Mesendoderm (in vitro differentiated cells): Measurements from ENCODE around the gene MRGPRE.

ENCODE experiments used
- DNase-seq: peaks from one replicate; pipeline ENCODE4 v3.0.0; 2013
- H2AK5ac ChIP-seq: 2 replicates; pipeline ENCODE4 v1.6.1; 2013; ENCODE audit warnings: low read length, inconsistent platforms
- H2BK120ac ChIP-seq: 2 replicates; pipeline ENCODE4 v1.6.1; 2013; ENCODE audit warnings: low read depth, mild to moderate bottlenecking, low read length, moderate library complexity, mixed read lengths
- H2BK15ac ChIP-seq: replicated peaks from 2 replicates; pipeline ENCODE4 v1.6.1; 2013; ENCODE audit warnings: low read depth, mild to moderate bottlenecking, moderate library complexity
- H2BK5ac ChIP-seq: 2 replicates; pipeline ENCODE4 v1.6.1; 2013; ENCODE audit warnings: low read length, inconsistent platforms
- H3K18ac ChIP-seq: 2 replicates; pipeline ENCODE4 v1.6.1; 2013; ENCODE audit warnings: mild to moderate bottlenecking, low read length, mixed read lengths
- H3K23ac ChIP-seq: one replicate; pipeline ENCODE4 v1.6.1; 2013; ENCODE audit warnings: low read length
- H3K27ac ChIP-seq: 2 replicates; pipeline ENCODE4 v1.5.1; 2013; ENCODE audit warnings: low read depth, mild to moderate bottlenecking, inconsistent platforms, low read length, moderate library complexity
- H3K27me3 ChIP-seq: 2 replicates; pipeline ENCODE4 v1.6.1; 2013; ENCODE audit warnings: low read length, control low read depth, mild to moderate bottlenecking, inconsistent platforms; ENCODE audit not compliant: insufficient read depth, poor library complexity
- H3K36me3 ChIP-seq: 2 replicates; pipeline ENCODE4 v1.6.1; 2013; ENCODE audit warnings: low read length, inconsistent platforms; ENCODE audit not compliant: control insufficient read depth, insufficient read depth
- H3K4ac ChIP-seq: one replicate; pipeline ENCODE4 v1.6.1; 2013; ENCODE audit warnings: low read depth, mild to moderate bottlenecking, low read length, moderate library complexity
- H3K4me1 ChIP-seq: 2 replicates; pipeline ENCODE4 v1.6.1; 2013; ENCODE audit warnings: low read depth, low read length, inconsistent platforms; ENCODE audit not compliant: control insufficient read depth
- H3K4me2 ChIP-seq: 2 replicates; pipeline ENCODE4 v1.6.1; 2013; ENCODE audit warnings: low read length
- H3K4me3 ChIP-seq: 2 replicates; pipeline ENCODE4 v1.5.1; 2013; ENCODE audit warnings: mild to moderate bottlenecking, low read length
- H3K56ac ChIP-seq: one replicate; pipeline ENCODE4 v1.6.1; 2013; ENCODE audit warnings: low read length
- H3K79me1 ChIP-seq: 2 replicates; pipeline ENCODE4 v1.6.1; 2013; ENCODE audit warnings: low read length, inconsistent platforms
- H3K79me2 ChIP-seq: 2 replicates; pipeline ENCODE4 v1.6.1; 2013; ENCODE audit warnings: mild to moderate bottlenecking, low read length; ENCODE audit not compliant: control insufficient read depth, insufficient read depth
- H3K9ac ChIP-seq: 2 replicates; pipeline ENCODE4 v1.6.1; 2013; ENCODE audit warnings: low read length, inconsistent platforms
- H4K5ac ChIP-seq: one replicate; pipeline ENCODE4 v1.6.1; 2013; ENCODE audit warnings: low read length
- H4K8ac ChIP-seq: one replicate; pipeline ENCODE4 v1.6.1; 2013; ENCODE audit warnings: low read depth, mild to moderate bottlenecking, control low read depth, low read length, moderate library complexity
- WGBS: extraction: QIAGEN DNeasy Blood & Tissue Kit; methylation state at CpG from one replicate; pipeline ENCODE4 v1.1.7; 2013; ENCODE audit warnings: low lambda C conversion rate, missing lambda C conversion rate; ENCODE audit not compliant: insufficient coverage; ENCODE audit errors: extremely low coverage; 5-methylcytosine and 5-hydroxymethylcytosine counted together

The MRGPRE gene

GRCh38 chr11:3217818-3218482 is 14.3 kb downstream of the MRGPRE start:
- H2AK5ac ChIP-seq, result no peak overlapping the region
- H3K79me2 ChIP-seq, result no peaks in the 10 kb centered on the region
- no peak for DNase-seq
- no peaks in the 10 kb centered on the region for H3K27me3 ChIP-seq
- no peaks in the 10 kb centered on the region for H3K4me1 ChIP-seq
- H2BK15ac ChIP-seq, result no peak overlapping the region
- no peak overlapping the region for H3K23ac ChIP-seq
- H4K8ac ChIP-seq, result no peak overlapping the region
- no peak overlapping the region for H3K27ac ChIP-seq
- H2BK5ac ChIP-seq, result no peak overlapping the region
- H4K5ac ChIP-seq, result no peak overlapping the region
- no peak overlapping the region for H3K4me2 ChIP-seq
- no peak overlapping the region for H2BK120ac ChIP-seq
- no peak overlapping the region for H3K4me3 ChIP-seq
- no peaks in the 10 kb centered on the region for H3K79me1 ChIP-seq
- no peak overlapping the region for H3K18ac ChIP-seq
- no peak overlapping the region for H3K56ac ChIP-seq
- no peak overlapping the region for H3K9ac ChIP-seq
- H3K4ac ChIP-seq, result no peak overlapping the region
- WGBS, result no CpG with 5 or more reads among the region's 49 CpGs
- H3K36me3 ChIP-seq, result no peaks in the 10 kb centered on the region

DNA sequence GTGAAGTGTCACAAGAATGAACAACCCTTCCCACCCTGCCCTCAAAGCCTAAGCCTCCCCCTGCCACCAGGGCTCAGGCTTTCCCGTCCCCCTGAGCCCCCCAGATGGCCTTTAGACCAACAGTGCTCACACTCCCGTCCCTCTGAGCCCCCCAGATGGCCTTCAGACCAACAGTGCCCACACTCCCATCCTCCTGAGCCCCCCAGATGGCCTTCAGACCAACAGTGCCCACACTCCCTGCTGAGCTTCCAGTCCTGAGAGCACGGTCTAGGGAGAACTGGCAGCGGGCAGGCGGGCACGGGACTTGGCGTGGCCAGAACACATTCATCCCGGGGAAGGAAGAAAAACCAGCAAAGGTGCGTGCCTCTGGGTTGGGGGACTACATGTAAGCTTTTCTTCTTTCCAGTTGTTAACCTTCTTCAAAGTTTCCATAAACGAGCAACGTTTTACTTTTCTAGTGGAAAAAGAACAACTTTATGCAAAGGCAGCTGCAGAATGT is 16.1 kb downstream of the MRGPRE start:
- no peak for DNase-seq
- Histone ChIP-seq H3K4me2 (no peak overlapping the region), H3K4ac (no peak overlapping the region), H3K4me1 (no peaks in the 10 kb centered on the region), H4K5ac (no peak overlapping the region), H2BK15ac (no peak overlapping the region), H3K27me3 (no peaks in the 10 kb centered on the region), H4K8ac (no peak overlapping the region), H3K9ac (no peak overlapping the region), H3K27ac (no peak overlapping the region), H3K23ac (no peak overlapping the region), H2BK5ac (no peak overlapping the region), H3K79me1 (no peaks in the 10 kb centered on the region), H3K79me2 (no peaks in the 10 kb centered on the region), H3K56ac (no peak overlapping the region), H2BK120ac (no peak overlapping the region), H2AK5ac (no peak overlapping the region), H3K36me3 (no peaks in the 10 kb centered on the region), H3K4me3 (no peak overlapping the region), H3K18ac (no peak overlapping the region)
- no CpG with 5 or more reads among the region's 11 CpGs for WGBS

GRCh38 chr11:3215346-3216026 is 16.7 kb downstream of the MRGPRE start:
- no peak overlapping the region for H2BK5ac ChIP-seq
- H3K23ac ChIP-seq, result no peak overlapping the region
- H4K8ac ChIP-seq, result no peak overlapping the region
- H4K5ac ChIP-seq, result no peak overlapping the region
- no peaks in the 10 kb centered on the region for H3K4me1 ChIP-seq
- no peaks in the 10 kb centered on the region for H3K27me3 ChIP-seq
- H3K4me2 ChIP-seq, result no peak overlapping the region
- no peaks in the 10 kb centered on the region for H3K79me1 ChIP-seq
- H3K18ac ChIP-seq, result no peak overlapping the region
- no peak overlapping the region for H2BK120ac ChIP-seq
- DNase-seq, result peak; percentile 27
- no peaks in the 10 kb centered on the region for H3K79me2 ChIP-seq
- H2AK5ac ChIP-seq, result no peak overlapping the region
- H3K56ac ChIP-seq, result no peak overlapping the region
- H2BK15ac ChIP-seq, result no peak overlapping the region
- H3K4ac ChIP-seq, result no peak overlapping the region
- H3K36me3 ChIP-seq, result no peaks in the 10 kb centered on the region
- H3K27ac ChIP-seq, result no peak overlapping the region
- H3K9ac ChIP-seq, result no peak overlapping the region
- WGBS, result no CpG with 5 or more reads among the region's 17 CpGs
- H3K4me3 ChIP-seq, result no peak overlapping the region

- no peak overlapping the region for H3K56ac ChIP-seq
- H3K23ac ChIP-seq, result no peak overlapping the region
- H3K9ac ChIP-seq, result no peak overlapping the region
- H3K4me1 ChIP-seq, result no peaks in the 10 kb centered on the region
- H2BK120ac ChIP-seq, result no peak overlapping the region
- H3K27ac ChIP-seq, result no peak overlapping the region
- H3K79me2 ChIP-seq, result no peaks in the 10 kb centered on the region
- no peak overlapping the region for H2BK5ac ChIP-seq
- no peaks in the 10 kb centered on the region for H3K36me3 ChIP-seq
- no CpG with 5 or more reads among the region's 4 CpGs for WGBS
- no peak overlapping the region for H4K5ac ChIP-seq
- no peak for DNase-seq
- H2AK5ac ChIP-seq, result no peak overlapping the region
- no peak overlapping the region for H3K4me3 ChIP-seq
- H3K4ac ChIP-seq, result no peak overlapping the region
- H3K27me3 ChIP-seq, result no peaks in the 10 kb centered on the region
- no peaks in the 10 kb centered on the region for H3K79me1 ChIP-seq
- H4K8ac ChIP-seq, result no peak overlapping the region
- no peak overlapping the region for H3K4me2 ChIP-seq
- H2BK15ac ChIP-seq, result no peak overlapping the region
- no peak overlapping the region for H3K18ac ChIP-seq
Observed at GRCh38 chr11:3214420-3214699, 17.9 kb downstream of the MRGPRE start.

- Histone ChIP-seq H4K8ac (no peak overlapping the region), H3K36me3 (no peaks in the 10 kb centered on the region), H3K79me1 (no peaks in the 10 kb centered on the region), H3K9ac (no peak overlapping the region), H3K4me1 (no peaks in the 10 kb centered on the region), H2BK120ac (no peak overlapping the region), H3K4me2 (no peak overlapping the region), H3K4ac (no peak overlapping the region), H3K23ac (no peak overlapping the region), H4K5ac (no peak overlapping the region), H2BK15ac (no peak overlapping the region), H3K4me3 (no peak overlapping the region), H3K56ac (no peak overlapping the region), H2BK5ac (no peak overlapping the region), H3K27ac (no peak overlapping the region), H3K79me2 (no peaks in the 10 kb centered on the region), H2AK5ac (no peak overlapping the region), H3K18ac (no peak overlapping the region), H3K27me3 (no peaks in the 10 kb centered on the region)
- no CpG with 5 or more reads among the region's 24 CpGs for WGBS
- no peak for DNase-seq
Observed at GRCh38 chr11:3213659-3214419, 18.4 kb downstream of the MRGPRE start.
